Measurements from ENCODE around the gene MRPL50. TPM values are rescaled to one million over a fixed set of nuclear protein-coding genes. Genes with fewer than 3 reads are reported as not detected.
A peak's percentile ranks its signal among the peaks of the same experiment; 100 is the strongest.

MRPL50 gene
- total RNA-seq (16.6 TPM), polyA plus RNA-seq (ENCODE audit: insufficient read depth in 1 of 8, insufficient read length in 8 of 8, low replicate concordance in 1 of 8) (10 to 100 TPM; 13.8 to 16.9 (median 15.5) TPM)
- long read RNA-seq, donor 1, transcript MRPL50-201 (2 exons, 3,332 nt), result major isoform, 7 of 7 reads
- long read RNA-seq, donor 1, partial matches to known transcripts, result 0 of 7 reads
- long read RNA-seq, donor 1, other reads (novel, unspliced or antisense), result 0 of 7 reads
- long read RNA-seq, donor 2, partial matches to known transcripts, result 0 of 2 reads
- long read RNA-seq, donor 2, other reads (novel, unspliced or antisense), result 0 of 2 reads
- long read RNA-seq, donor 3, transcript MRPL50-201 (2 exons, 3,332 nt), result major isoform, 17 of 17 reads
- long read RNA-seq, donor 3, partial matches to known transcripts, result 0 of 17 reads
- long read RNA-seq, donor 3, other reads (novel, unspliced or antisense), result 0 of 17 reads
- long read RNA-seq, donor 4, transcript MRPL50-201 (2 exons, 3,332 nt), result major isoform, 13 of 13 reads
- long read RNA-seq, donor 4, partial matches to known transcripts, result 0 of 13 reads
- long read RNA-seq, donor 4, other reads (novel, unspliced or antisense), result 0 of 13 reads
- long read RNA-seq, donor 5, transcript MRPL50-201 (2 exons, 3,332 nt), result major isoform, 39 of 39 reads
- long read RNA-seq, donor 5, partial matches to known transcripts, result 0 of 39 reads
- long read RNA-seq, donor 5, other reads (novel, unspliced or antisense), result 0 of 39 reads
- long read RNA-seq, donor 6, transcript MRPL50-201 (2 exons, 3,332 nt), result major isoform, 41 of 41 reads
- long read RNA-seq, donor 6, partial matches to known transcripts, result 0 of 41 reads
- long read RNA-seq, donor 6, other reads (novel, unspliced or antisense), result 0 of 41 reads
- long read RNA-seq, donor 7, transcript MRPL50-201 (2 exons, 3,332 nt), result major isoform, 32 of 32 reads
- long read RNA-seq, donor 7, partial matches to known transcripts, result 0 of 32 reads
- long read RNA-seq, donor 7, other reads (novel, unspliced or antisense), result 0 of 32 reads
- long read RNA-seq, donor 8, transcript MRPL50-201 (2 exons, 3,332 nt), result major isoform, 21 of 21 reads
- long read RNA-seq, donor 8, partial matches to known transcripts, result 0 of 21 reads
- long read RNA-seq, donor 8, other reads (novel, unspliced or antisense), result 0 of 21 reads
- long read RNA-seq, donor 9, transcript MRPL50-201 (2 exons, 3,332 nt), result major isoform, 13 of 13 reads
- long read RNA-seq, donor 9, partial matches to known transcripts, result 0 of 13 reads
- long read RNA-seq, donor 9, other reads (novel, unspliced or antisense), result 0 of 13 reads
- long read RNA-seq, donor 10, transcript MRPL50-201 (2 exons, 3,332 nt), result major isoform, 38 of 38 reads
- long read RNA-seq, donor 10, partial matches to known transcripts, result 0 of 38 reads
- long read RNA-seq, donor 10, other reads (novel, unspliced or antisense), result 0 of 38 reads
- long read RNA-seq, donor 11, transcript MRPL50-201 (2 exons, 3,332 nt), result major isoform, 22 of 22 reads
- long read RNA-seq, donor 11, partial matches to known transcripts, result 0 of 22 reads
- long read RNA-seq, donor 11, other reads (novel, unspliced or antisense), result 0 of 22 reads

- under 1% methylated on average over 40 of the region's 44 CpGs for WGBS (ENCODE audit: insufficient coverage)
- Histone ChIP-seq H3K9me3 (replicated peaks; ENCODE audit: control insufficient read depth, low read depth, low read length) (peaks cover 10% of the 10 kb centered on the region), H3K27me3 (ENCODE audit: control insufficient read depth, insufficient read depth, low read length) (no peaks in the 10 kb centered on the region), H3K36me3 (ENCODE audit: control insufficient read depth, insufficient read depth, low read length) (peaks cover 28% of the 10 kb centered on the region), H3K27ac (ENCODE audit: low read length) (peak within 1 kb of the TSS; percentile 93), H3K4me3 (ENCODE audit: low read length) (peak within 1 kb of the TSS; percentile 91), H3K4me1 (ENCODE audit: control insufficient read depth, insufficient read depth, low read length) (peaks cover 17% of the 10 kb centered on the region)
- peak; percentile 100 for DNase-seq
Observed at GRCh38 chr9:101398068-101398929, at the start of gene MRPL50, which contains the start of gene ZNF189. TSS of gene MRPL50 (minus strand) at chr9:101398618. CDS start at chr9:101398592, 26 bp downstream. TSS of gene ZNF189 (plus strand) at chr9:101398851. CDS start at chr9:101399157, 306 bp downstream.

- H3K4me3 ChIP-seq (ENCODE audit: low read length), result no peak overlapping the region
- DNase-seq, result no peak
- H3K27ac ChIP-seq (ENCODE audit: low read length), result no peak overlapping the region
- H3K27me3 ChIP-seq (ENCODE audit: control insufficient read depth, insufficient read depth, low read length), result no peaks in the 10 kb centered on the region
- peaks cover 6% of the 10 kb centered on the region for H3K4me1 ChIP-seq (ENCODE audit: control insufficient read depth, insufficient read depth, low read length)
- H3K9me3 ChIP-seq (replicated peaks; ENCODE audit: control insufficient read depth, low read depth, low read length), result no peaks in the 10 kb centered on the region
- H3K36me3 ChIP-seq (ENCODE audit: control insufficient read depth, insufficient read depth, low read length), result no peaks in the 10 kb centered on the region
Observed at GRCh38 chr9:101446732-101447131, 48.3 kb upstream of the MRPL50 start.

DNA sequence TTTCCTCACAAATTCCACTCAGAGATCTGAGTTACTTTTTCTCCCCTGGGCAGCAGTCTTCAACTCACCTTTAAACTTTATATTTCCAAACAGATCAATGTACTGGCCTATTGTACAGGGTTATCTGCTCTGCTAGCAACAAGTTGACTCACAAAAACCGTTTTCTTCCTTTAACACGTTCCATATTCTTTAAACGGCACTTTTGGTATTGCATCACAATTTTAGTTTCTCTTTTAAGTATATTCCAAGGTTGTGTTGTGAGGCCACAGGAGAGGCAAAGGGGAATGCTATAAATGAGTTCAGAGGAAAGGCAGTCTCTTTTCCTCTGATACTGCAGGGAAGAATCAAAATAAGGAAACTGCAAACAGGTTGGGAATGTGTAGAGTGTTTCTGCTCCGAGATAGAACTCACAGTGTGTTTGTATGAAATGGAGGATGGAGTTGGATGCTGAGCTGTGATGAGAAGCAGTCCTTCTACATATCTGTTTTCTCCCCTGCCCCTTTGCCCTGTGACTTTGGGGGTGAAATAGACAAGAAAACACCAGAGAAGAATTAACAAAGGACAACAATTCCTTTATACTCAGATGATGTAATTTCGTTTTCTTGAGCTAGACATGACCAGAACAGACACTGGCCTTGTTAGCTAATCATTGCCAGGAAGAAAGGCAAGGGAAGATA lies 47.1 kb upstream of the MRPL50 start:
- H3K4me3 ChIP-seq (ENCODE audit: low read length), result no peak overlapping the region
- no peaks in the 10 kb centered on the region for H3K9me3 ChIP-seq (replicated peaks; ENCODE audit: control insufficient read depth, low read depth, low read length)
- DNase-seq, result no peak
- no peaks in the 10 kb centered on the region for H3K36me3 ChIP-seq (ENCODE audit: control insufficient read depth, insufficient read depth, low read length)
- no peak overlapping the region for H3K27ac ChIP-seq (ENCODE audit: low read length)
- WGBS (ENCODE audit: insufficient coverage), result no CpG with 5 or more reads among the region's 5 CpGs
- peaks cover 6% of the 10 kb centered on the region for H3K4me1 ChIP-seq (ENCODE audit: control insufficient read depth, insufficient read depth, low read length)
- no peaks in the 10 kb centered on the region for H3K27me3 ChIP-seq (ENCODE audit: control insufficient read depth, insufficient read depth, low read length)

DNA sequence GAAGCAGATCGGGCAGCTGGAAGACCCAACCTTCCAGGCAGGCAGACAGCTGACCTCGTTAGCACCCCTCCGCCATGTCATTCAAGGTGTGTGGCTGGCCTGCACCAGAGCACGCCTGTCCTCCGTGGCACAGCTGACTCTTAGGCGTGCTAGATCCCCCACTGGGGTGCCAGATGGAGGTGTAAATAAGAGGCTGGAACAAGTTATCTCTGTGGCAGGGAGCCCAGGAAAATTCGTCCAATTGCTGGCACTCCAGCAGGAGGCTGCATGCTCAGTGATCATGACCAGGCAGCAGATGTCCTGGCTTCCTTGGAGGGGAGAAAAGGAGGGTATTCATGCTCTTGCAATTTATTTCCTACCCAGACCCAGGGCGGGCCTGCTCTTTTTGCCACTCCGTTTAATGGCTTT lies 45.0 kb upstream of the MRPL50 start:
- no peak overlapping the region for H3K27ac ChIP-seq (ENCODE audit: low read length)
- H3K9me3 ChIP-seq (replicated peaks; ENCODE audit: control insufficient read depth, low read depth, low read length), result no peaks in the 10 kb centered on the region
- WGBS (ENCODE audit: insufficient coverage), result 29% methylated on average over 5 of the region's 9 CpGs
- no peak overlapping the region for H3K4me3 ChIP-seq (ENCODE audit: low read length)
- H3K27me3 ChIP-seq (ENCODE audit: control insufficient read depth, insufficient read depth, low read length), result no peaks in the 10 kb centered on the region
- DNase-seq, result peak; percentile 61
- no peaks in the 10 kb centered on the region for H3K36me3 ChIP-seq (ENCODE audit: control insufficient read depth, insufficient read depth, low read length)
- peaks cover 3% of the 10 kb centered on the region for H3K4me1 ChIP-seq (ENCODE audit: control insufficient read depth, insufficient read depth, low read length)

- no CpG with 5 or more reads among the region's 3 CpGs for WGBS (ENCODE audit: insufficient coverage)
- H3K27me3 ChIP-seq (ENCODE audit: control insufficient read depth, insufficient read depth, low read length), result no peaks in the 10 kb centered on the region
- H3K36me3 ChIP-seq (ENCODE audit: control insufficient read depth, insufficient read depth, low read length), result no peaks in the 10 kb centered on the region
- H3K4me3 ChIP-seq (ENCODE audit: low read length), result no peak overlapping the region
- DNase-seq, result no peak
- H3K4me1 ChIP-seq (ENCODE audit: control insufficient read depth, insufficient read depth, low read length), result peaks cover 3% of the 10 kb centered on the region
- no peaks in the 10 kb centered on the region for H3K9me3 ChIP-seq (replicated peaks; ENCODE audit: control insufficient read depth, low read depth, low read length)
- H3K27ac ChIP-seq (ENCODE audit: low read length), result no peak overlapping the region
Observed at GRCh38 chr9:101442736-101443135, 44.3 kb upstream of the MRPL50 start.

- Histone ChIP-seq H3K27ac (ENCODE audit: low read length) (no peak overlapping the region), H3K4me3 (ENCODE audit: low read length) (no peak overlapping the region), H3K9me3 (replicated peaks; ENCODE audit: control insufficient read depth, low read depth, low read length) (no peaks in the 10 kb centered on the region), H3K36me3 (ENCODE audit: control insufficient read depth, insufficient read depth, low read length) (no peaks in the 10 kb centered on the region), H3K27me3 (ENCODE audit: control insufficient read depth, insufficient read depth, low read length) (no peaks in the 10 kb centered on the region), H3K4me1 (ENCODE audit: control insufficient read depth, insufficient read depth, low read length) (peaks cover 3% of the 10 kb centered on the region)
- no peak for DNase-seq
- WGBS (ENCODE audit: insufficient coverage), result 88% methylated on average over 2 of the region's 3 CpGs
Observed at GRCh38 chr9:101442318-101442717, 43.9 kb upstream of the MRPL50 start.

GRCh38 chr9:101440714-101441230 lies 42.4 kb upstream of the MRPL50 start:
- H3K27ac ChIP-seq (ENCODE audit: low read length), result no peak overlapping the region
- no peak for DNase-seq
- no peak overlapping the region for H3K4me3 ChIP-seq (ENCODE audit: low read length)
- H3K4me1 ChIP-seq (ENCODE audit: control insufficient read depth, insufficient read depth, low read length), result peaks cover 3% of the 10 kb centered on the region
- H3K36me3 ChIP-seq (ENCODE audit: control insufficient read depth, insufficient read depth, low read length), result no peaks in the 10 kb centered on the region
- H3K9me3 ChIP-seq (replicated peaks; ENCODE audit: control insufficient read depth, low read depth, low read length), result no peaks in the 10 kb centered on the region
- no peaks in the 10 kb centered on the region for H3K27me3 ChIP-seq (ENCODE audit: control insufficient read depth, insufficient read depth, low read length)
- WGBS (ENCODE audit: insufficient coverage), result no CpG with 5 or more reads among the region's 3 CpGs

GRCh38 chr9:101438523-101438922 lies 40.1 kb upstream of the MRPL50 start:
- Histone ChIP-seq H3K27ac (ENCODE audit: low read length) (no peak overlapping the region), H3K27me3 (ENCODE audit: control insufficient read depth, insufficient read depth, low read length) (no peaks in the 10 kb centered on the region), H3K4me3 (ENCODE audit: low read length) (no peak overlapping the region), H3K4me1 (ENCODE audit: control insufficient read depth, insufficient read depth, low read length) (peaks cover 3% of the 10 kb centered on the region), H3K9me3 (replicated peaks; ENCODE audit: control insufficient read depth, low read depth, low read length) (no peaks in the 10 kb centered on the region), H3K36me3 (ENCODE audit: control insufficient read depth, insufficient read depth, low read length) (no peaks in the 10 kb centered on the region)
- no CpG with 5 or more reads among the region's 3 CpGs for WGBS (ENCODE audit: insufficient coverage)
- no peak for DNase-seq
